Measurements from ENCODE around the gene MESD. TPM values are rescaled to one million over a fixed set of nuclear protein-coding genes. Genes with fewer than 3 reads are reported as not detected.

Gene MESD
- total RNA-seq, 1 experiment from 2014 or later, result 28.2 TPM

DNA sequence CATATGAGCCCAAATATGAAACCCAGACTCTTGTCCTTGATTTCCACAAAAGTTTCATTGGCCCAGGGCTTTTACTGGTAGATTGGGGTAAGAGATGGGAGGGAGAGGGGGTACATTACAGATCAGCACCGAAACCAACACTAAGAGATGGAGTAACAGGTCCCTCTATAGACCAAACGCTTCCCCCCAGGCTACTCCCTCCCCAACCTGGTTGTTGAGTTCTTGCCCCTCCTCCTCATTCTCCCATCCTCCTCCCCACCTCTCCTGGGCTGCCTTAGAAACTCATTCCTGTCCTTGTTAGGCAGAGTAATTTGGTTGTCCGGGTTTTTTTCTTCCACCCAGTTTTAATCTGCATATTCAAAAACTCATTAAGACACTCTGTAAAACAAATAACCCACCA is 74.1 kb downstream of the MESD start:
- BruUV-seq (replicated peaks), result no TSS peak
- intact Hi-C loops (cut with micrococcal nuclease; ENCODE audit: unreplicated experiment), result no loop called here
- ChIA-PET POLR2A (no interaction called here), CTCF (no interaction called here)
- no peaks in the 10 kb centered on the region for H3K4me1 ChIP-seq (ENCODE audit: control insufficient read depth, insufficient read depth, low read length)
- H3K9me3 ChIP-seq (ENCODE audit: control insufficient read depth, insufficient read depth, low read depth, low read length), result no peaks in the 10 kb centered on the region
- no peak overlapping the region for H3K27ac ChIP-seq (ENCODE audit: low read length)
- no peaks in the 10 kb centered on the region for H3K36me3 ChIP-seq (ENCODE audit: control insufficient read depth, insufficient read depth, low read length)
- H3K27me3 ChIP-seq (ENCODE audit: control insufficient read depth, insufficient read depth, low read length), result peaks cover 6% of the 10 kb centered on the region; the same call in 1 of the 2 replicates
- in situ Hi-C loops (cut with HindIII; ENCODE audit: low pct_unique_long_range_greater_than_20kb, low sequenced_read_pairs), result no loop called here
- no peak overlapping the region for H3K4me3 ChIP-seq (ENCODE audit: low read depth in 2 of 2, low read length in 2 of 2)
- no peak for DNase-seq (ENCODE audit: low read depth, low spot score)
- TF ChIP-seq, protein P1, sequence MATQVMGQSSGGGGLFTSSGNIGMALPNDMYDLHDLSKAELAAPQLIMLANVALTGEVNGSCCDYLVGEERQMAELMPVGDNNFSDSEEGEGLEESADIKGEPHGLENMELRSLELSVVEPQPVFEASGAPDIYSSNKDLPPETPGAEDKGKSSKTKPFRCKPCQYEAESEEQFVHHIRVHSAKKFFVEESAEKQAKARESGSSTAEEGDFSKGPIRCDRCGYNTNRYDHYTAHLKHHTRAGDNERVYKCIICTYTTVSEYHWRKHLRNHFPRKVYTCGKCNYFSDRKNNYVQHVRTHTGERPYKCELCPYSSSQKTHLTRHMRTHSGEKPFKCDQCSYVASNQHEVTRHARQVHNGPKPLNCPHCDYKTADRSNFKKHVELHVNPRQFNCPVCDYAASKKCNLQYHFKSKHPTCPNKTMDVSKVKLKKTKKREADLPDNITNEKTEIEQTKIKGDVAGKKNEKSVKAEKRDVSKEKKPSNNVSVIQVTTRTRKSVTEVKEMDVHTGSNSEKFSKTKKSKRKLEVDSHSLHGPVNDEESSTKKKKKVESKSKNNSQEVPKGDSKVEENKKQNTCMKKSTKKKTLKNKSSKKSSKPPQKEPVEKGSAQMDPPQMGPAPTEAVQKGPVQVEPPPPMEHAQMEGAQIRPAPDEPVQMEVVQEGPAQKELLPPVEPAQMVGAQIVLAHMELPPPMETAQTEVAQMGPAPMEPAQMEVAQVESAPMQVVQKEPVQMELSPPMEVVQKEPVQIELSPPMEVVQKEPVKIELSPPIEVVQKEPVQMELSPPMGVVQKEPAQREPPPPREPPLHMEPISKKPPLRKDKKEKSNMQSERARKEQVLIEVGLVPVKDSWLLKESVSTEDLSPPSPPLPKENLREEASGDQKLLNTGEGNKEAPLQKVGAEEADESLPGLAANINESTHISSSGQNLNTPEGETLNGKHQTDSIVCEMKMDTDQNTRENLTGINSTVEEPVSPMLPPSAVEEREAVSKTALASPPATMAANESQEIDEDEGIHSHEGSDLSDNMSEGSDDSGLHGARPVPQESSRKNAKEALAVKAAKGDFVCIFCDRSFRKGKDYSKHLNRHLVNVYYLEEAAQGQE (IDR thresholded peaks at IDR 0.05; ENCODE audit: insufficient read depth in 1 of 2, low read depth in 2 of 2, low read length in 1 of 2), result no peak
- TF ChIP-seq TCF7L2 (IDR thresholded peaks at IDR 0.05; ENCODE audit: low read depth, low read length) (no peak), SIN3A (IDR thresholded peaks at IDR 0.05; ENCODE audit: borderline replicate concordance, insufficient read depth, low read depth, low read length) (no peak), POLR2AphosphoS5 (IDR thresholded peaks at IDR 0.05; ENCODE audit: low read depth, low read length) (no peak)
- TF ChIP-seq, protein P2, sequence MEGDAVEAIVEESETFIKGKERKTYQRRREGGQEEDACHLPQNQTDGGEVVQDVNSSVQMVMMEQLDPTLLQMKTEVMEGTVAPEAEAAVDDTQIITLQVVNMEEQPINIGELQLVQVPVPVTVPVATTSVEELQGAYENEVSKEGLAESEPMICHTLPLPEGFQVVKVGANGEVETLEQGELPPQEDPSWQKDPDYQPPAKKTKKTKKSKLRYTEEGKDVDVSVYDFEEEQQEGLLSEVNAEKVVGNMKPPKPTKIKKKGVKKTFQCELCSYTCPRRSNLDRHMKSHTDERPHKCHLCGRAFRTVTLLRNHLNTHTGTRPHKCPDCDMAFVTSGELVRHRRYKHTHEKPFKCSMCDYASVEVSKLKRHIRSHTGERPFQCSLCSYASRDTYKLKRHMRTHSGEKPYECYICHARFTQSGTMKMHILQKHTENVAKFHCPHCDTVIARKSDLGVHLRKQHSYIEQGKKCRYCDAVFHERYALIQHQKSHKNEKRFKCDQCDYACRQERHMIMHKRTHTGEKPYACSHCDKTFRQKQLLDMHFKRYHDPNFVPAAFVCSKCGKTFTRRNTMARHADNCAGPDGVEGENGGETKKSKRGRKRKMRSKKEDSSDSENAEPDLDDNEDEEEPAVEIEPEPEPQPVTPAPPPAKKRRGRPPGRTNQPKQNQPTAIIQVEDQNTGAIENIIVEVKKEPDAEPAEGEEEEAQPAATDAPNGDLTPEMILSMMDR (IDR thresholded peaks at IDR 0.05), result no peak
- ATAC-seq, result no peak

- Histone ChIP-seq H3K4me1 (ENCODE audit: control insufficient read depth, insufficient read depth, low read length) (no peaks in the 10 kb centered on the region), H3K36me3 (ENCODE audit: control insufficient read depth, insufficient read depth, low read length) (no peaks in the 10 kb centered on the region), H3K4me3 (ENCODE audit: low read depth in 2 of 2, low read length in 2 of 2) (no peak overlapping the region), H3K9me3 (ENCODE audit: control insufficient read depth, insufficient read depth, low read depth, low read length) (no peaks in the 10 kb centered on the region), H3K27me3 (ENCODE audit: control insufficient read depth, insufficient read depth, low read length) (peaks cover 8% of the 10 kb centered on the region; the same call in 1 of the 2 replicates), H3K27ac (ENCODE audit: low read length) (no peak overlapping the region)
- in situ Hi-C loops (cut with HindIII; ENCODE audit: low pct_unique_long_range_greater_than_20kb, low sequenced_read_pairs) (no loop called here), intact Hi-C loops (cut with micrococcal nuclease; ENCODE audit: unreplicated experiment) (no loop called here)
- TF ChIP-seq, protein P2 (IDR thresholded peaks at IDR 0.05), result no peak
- no peak for TF ChIP-seq POLR2AphosphoS5 (IDR thresholded peaks at IDR 0.05; ENCODE audit: low read depth, low read length)
- no peak for TF ChIP-seq SIN3A (IDR thresholded peaks at IDR 0.05; ENCODE audit: borderline replicate concordance, insufficient read depth, low read depth, low read length)
- TF ChIP-seq, protein P1 (IDR thresholded peaks at IDR 0.05; ENCODE audit: insufficient read depth in 1 of 2, low read depth in 2 of 2, low read length in 1 of 2), result no peak
- no peak for TF ChIP-seq TCF7L2 (IDR thresholded peaks at IDR 0.05; ENCODE audit: low read depth, low read length)
- ChIA-PET POLR2A (no interaction called here), CTCF (no interaction called here)
- ATAC-seq (no peak), DNase-seq (ENCODE audit: low read depth, low spot score) (no peak)
- BruUV-seq (replicated peaks), result no TSS peak
Observed at GRCh38 chr15:80913541-80913940, 76.1 kb downstream of the MESD start.
